ENCODE data around the gene CPN2.

Gene CPN2

GRCh38 chr3:194310060-194310835 is 40.9 kb downstream of the CPN2 start:
- DNase-seq = no peak

GRCh38 chr3:194308601-194309449 is 42.3 kb downstream of the CPN2 start:
- DNase-seq = no peak

- no peak for DNase-seq
Observed at GRCh38 chr3:194307849-194308248, 43.3 kb downstream of the CPN2 start.

- no peak for DNase-seq
Observed at GRCh38 chr3:194306771-194307640, 44.1 kb downstream of the CPN2 start.

- DNase-seq = no peak
Observed at GRCh38 chr3:194306109-194306686, 44.9 kb downstream of the CPN2 start.

GRCh38 chr3:194305356-194306108 is 45.6 kb downstream of the CPN2 start:
- no peak for DNase-seq

- no peak for DNase-seq
Observed at GRCh38 chr3:194304186-194304917, 46.8 kb downstream of the CPN2 start.

- DNase-seq = no peak
Observed at GRCh38 chr3:194303749-194304148, 47.4 kb downstream of the CPN2 start.

- DNase-seq = no peak
Observed at GRCh38 chr3:194301730-194302129, 49.4 kb downstream of the CPN2 start.

GRCh38 chr3:194300936-194301335 is 50.2 kb downstream of the CPN2 start:
- no peak for DNase-seq

- DNase-seq = no peak
Observed at GRCh38 chr3:194300382-194300758, 50.8 kb downstream of the CPN2 start.

- no peak for DNase-seq
Observed at GRCh38 chr3:194298331-194299227, 52.5 kb downstream of the CPN2 start.

- no peak for DNase-seq
Observed at GRCh38 chr3:194296454-194297263, 54.5 kb downstream of the CPN2 start.

- no peak for DNase-seq
Observed at GRCh38 chr3:194294895-194295214, 56.3 kb downstream of the CPN2 start.

GRCh38 chr3:194294199-194294894 is 56.8 kb downstream of the CPN2 start:
- DNase-seq = no peak

- no peak for DNase-seq
Observed at GRCh38 chr3:194293546-194294198, 57.5 kb downstream of the CPN2 start.

GRCh38 chr3:194292331-194292730 is 58.8 kb downstream of the CPN2 start:
- DNase-seq = no peak
